ENCODE measurements around the gene SPAM1.

GRCh38 chr7:123879628-123880027, 45.4 kb upstream of the SPAM1 start:
- no peak for TF ChIP-seq CTCF (conservative IDR thresholded peaks at IDR 0.05)
- no peak for TF ChIP-seq ZFX (IDR thresholded peaks at IDR 0.05)
